GM18873 (cell line): ENCODE results near the gene LCMT1.
"Not testable (repeated sequence)": the region's sequence is repeated elsewhere in the genome, so short reads cannot be mapped to it uniquely, and the experiment has no call there.

Experiments
- ATAC-seq: cut with Tn5 transposase; IDR thresholded peaks from one replicate; pipeline ENCODE4 v1.9.1; 2021; ENCODE audit warnings: mild to moderate bottlenecking, moderate library complexity, moderate number of reproducible peaks; ENCODE audit not compliant: unreplicated experiment, low FRiP score

Gene LCMT1

DNA sequence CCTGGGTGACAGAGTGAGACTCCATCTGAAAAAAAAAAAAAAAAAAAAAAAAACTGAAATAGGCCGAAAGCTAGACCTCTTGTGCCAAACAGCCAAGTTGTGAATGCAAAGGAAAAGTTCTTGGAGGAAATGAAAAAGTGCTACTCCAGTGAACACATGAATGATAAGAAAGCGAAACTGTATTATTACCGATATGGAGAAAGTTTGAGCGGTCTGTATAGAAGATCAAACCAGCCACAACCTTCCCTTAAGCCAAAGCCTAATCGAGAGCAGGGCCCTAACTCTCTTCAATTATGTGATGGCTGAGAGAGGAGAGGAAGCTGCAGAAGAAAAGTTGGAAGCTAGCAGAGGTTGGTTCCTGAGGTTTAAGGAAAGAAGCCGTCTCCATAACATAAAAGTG, 69.7 kb downstream of the LCMT1 start:
- ATAC-seq, result not testable (repeated sequence)

DNA sequence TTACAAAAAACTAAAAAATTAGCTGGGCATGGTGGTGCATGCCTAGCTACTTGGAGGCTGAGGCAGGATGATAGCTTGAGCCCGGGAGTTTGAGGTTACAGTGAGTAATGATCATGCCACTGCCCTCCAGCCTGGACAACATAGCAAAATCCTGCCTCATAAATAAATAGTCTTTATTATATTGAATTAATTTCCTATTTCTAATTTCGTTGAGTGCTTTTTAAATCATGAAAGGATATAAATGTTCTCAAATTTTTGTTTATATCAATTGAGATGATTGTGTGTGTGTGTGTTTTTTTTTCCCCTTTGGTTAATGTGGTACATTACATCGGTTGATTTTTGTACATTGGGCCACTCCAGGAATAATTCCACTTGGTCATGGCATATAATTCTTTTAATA, 73.2 kb downstream of the LCMT1 start:
- no peak for ATAC-seq

DNA sequence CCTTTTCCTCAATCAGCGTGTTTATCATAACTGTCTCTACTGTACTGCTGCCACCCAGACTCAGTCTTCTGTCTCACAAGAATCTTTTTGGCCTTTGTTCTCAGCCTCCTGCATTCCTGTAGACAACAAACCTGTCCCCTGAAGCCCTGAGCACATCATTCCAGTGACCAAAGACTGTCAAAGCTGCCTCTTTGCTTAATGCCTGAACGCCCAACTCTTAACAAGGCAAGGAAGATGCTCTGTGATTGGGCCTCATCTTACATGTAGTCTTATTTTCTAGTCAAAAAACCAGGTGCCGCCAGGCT, 75.9 kb downstream of the LCMT1 start:
- no peak for ATAC-seq

DNA sequence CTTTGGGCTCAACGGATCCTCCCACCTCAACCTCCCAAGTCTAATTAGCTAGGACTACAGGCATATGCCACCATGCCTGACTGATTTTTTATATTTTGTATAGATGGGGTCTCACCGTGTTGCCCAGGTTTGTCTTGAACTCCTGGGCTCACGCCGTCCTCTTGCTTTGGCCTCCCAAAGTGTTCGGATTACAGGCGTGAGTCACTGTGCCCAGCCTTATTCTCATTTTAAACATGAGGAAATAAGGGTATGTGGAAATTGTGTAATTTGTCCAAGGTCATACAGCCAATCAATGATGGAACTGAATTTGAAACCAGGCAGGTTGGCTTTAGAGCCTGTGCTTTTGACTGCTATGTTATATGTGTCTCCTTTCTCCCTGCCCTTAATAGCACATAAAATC, 77.8 kb downstream of the LCMT1 start:
- ATAC-seq, result no peak

DNA sequence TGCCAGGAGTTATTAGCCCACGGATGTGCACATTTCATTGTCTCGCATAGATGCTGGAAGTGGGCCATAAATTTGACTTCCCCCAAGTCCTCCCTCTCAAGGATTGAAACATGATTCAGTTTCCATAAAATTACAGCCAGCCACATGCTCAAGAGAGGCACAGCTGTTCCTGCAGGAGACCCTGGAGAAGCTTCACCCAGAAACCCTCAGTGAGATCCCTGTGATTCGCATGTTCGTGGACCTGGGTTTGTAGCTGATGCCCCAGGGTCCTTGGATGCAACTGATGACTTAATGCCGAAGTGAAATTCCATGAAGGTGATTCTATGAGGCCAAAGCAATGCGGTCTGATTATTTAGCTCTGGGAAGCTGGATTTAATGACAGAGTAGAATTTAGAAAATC, 80.6 kb downstream of the LCMT1 start:
- ATAC-seq, result no peak

DNA sequence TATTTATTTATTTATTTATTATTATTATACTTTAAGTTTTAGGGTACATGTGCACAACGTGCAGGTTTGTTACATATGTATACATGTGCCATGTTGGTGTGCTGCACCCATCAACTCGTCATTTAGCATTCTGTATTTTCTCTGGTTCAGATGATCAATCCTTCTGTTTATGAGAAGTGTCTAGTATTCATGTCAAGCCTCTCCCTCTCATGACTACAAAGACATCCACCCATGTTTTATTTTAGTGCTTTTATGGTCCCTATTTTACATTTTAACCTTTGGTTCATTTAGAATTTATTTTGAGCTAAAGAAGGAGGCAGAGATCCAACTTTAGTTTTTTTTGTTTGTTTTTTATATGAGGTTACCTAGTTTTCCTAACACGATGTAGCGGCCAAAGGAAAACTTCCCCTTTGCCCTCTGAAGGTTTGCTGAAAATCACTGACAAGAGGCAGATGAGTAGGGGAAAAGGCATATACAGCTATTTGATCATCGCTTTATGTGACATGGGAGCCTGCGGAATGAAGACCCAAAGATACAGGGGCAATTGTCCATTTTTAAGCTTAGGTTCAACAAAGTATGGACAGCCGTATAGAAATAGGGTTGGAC, 82.8 kb downstream of the LCMT1 start:
- ATAC-seq, result no peak

DNA sequence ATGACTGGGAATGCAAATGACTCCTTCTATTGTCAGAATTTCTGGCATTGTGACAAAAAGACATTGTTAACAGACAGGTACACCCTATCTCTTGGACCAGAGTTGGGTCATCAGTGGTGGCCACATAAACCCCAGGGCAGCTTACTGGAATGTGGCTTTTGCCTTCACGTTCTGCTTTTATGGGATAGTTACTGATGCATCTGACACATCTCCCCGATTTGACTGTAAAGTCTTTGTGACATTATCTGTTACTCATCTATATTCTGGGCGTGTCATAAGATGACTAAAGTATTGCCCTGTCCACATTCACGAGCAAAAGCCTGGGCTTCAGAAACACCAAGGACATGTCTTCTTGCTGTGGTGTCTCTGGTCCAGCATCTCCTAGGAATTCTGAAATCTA, 86.5 kb downstream of the LCMT1 start:
- no peak for ATAC-seq

DNA sequence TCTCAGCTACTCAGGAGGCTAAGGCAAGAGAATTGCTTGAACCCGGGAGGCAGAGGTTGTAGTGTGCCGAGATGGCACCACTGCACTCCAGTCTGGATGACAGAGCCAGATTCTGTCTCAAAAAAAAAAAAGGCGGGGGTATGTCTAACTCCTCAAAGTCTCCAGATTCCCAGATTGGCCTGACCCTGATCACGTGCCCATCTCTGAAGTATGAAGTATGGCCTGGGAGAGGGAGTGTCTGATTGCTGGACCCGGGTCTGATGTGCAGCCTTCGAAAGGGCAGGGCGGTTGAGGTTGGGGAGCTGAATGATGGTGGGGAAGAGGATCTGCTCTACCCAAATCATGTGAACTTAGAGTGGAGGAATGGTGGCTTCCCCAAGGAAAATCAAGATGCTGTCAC, 87.9 kb downstream of the LCMT1 start:
- ATAC-seq, result no peak

DNA sequence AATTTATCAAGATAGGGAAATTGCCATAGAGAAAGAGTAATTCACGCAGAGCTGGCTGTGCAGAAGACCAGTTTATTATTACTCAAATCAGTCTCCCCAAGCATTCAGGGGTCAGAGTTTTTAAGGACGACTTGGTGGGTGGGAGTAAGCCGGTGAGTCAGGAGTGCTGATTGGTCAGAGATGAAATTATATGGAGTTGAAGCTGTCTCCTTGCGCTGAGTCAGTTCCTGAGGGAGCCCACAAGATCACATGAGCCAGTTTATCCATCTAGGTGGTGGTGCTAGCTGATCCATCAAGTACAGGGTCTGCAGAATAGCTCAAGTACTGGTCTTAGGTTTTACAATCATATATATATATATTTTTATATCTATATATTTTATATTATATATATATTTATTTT, 99.2 kb downstream of the LCMT1 start:
- no peak for ATAC-seq

DNA sequence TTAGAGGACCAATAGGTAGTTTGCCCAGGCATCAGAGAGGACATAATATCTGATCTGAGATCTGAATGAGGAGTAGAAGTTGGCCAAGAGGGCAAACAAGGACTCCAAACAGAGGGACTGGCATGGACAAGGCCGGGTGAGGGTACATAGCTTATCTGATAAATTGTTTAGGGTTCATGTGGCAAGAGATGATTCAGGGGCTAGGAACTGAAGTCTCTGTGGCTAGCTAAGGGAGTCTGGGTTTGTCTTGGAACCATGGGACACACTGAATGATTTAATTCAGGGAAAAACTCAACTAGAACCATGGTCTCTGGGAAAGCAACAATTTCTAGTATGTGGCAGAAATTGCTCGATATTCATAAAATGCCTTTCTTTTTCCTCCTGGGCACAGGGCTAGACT, 101.1 kb downstream of the LCMT1 start:
- ATAC-seq, result no peak

DNA sequence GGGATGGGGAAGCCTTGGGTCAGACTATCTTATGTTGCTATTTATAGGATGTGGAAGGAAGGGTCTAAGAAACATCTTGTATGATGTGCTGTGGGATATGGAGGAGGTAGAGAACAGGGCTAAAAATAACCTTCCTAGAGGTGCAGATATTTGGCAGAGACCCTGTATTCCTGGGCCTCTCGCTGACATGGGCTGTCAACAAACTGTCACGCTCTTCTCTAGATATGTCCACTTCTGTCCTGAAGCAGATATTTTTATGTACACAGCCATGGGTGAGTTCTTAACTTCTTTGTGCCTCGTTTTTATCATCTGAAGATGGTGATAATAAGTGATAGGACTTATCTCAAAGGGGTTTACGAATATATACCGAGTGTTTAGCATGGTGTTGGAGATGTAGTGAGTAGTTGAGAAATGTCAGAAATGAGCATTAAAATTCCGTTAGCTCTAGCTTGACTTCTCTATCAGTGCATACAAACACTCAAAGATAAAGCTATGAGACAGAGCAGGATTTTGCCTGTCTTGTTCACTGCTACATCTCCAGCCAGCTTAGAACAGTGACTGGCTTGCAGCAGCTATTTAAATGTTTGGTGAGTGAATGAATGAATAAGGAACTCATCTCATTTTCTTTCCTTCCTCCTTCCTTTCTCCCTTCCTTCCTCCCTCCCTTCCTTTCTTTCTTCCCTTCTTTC, 102.3 kb downstream of the LCMT1 start:
- no peak for ATAC-seq

DNA sequence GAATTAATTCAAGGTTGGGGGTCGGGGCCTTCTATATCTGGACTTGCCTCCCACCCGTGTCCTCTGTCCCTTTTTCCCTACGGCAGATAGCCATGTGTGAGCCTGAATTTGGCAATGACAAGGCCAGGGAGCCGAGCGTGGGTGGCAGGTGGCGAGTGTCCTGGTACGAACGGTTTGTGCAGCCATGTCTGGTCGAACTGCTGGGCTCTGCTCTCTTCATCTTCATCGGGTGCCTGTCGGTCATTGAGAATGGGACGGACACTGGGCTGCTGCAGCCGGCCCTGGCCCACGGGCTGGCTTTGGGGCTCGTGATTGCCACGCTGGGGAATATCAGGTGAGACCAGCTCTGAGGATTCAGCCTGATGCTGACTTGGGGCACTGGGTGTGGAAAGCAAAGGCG, 105.6 kb downstream of the LCMT1 start:
- ATAC-seq, result no peak

DNA sequence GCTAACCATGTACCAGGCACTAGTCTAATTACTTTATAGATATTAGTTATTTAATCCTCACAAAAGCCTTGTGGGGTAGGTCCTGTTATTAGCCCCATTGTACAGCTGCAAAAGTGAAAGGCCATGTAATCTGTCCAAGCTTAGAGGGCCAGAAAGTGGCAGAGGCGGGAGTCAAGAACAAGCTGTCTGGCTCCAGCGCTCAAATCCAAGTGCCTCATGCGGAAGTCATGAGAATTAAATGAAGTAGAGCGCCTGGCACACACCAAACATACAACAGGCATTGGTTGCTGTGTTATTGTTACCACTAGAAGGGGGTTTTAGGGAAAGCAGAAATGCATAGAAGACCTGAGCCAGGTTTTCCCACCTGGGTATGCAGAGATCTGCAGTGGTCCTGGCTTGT, 106.4 kb downstream of the LCMT1 start:
- no peak for ATAC-seq

DNA sequence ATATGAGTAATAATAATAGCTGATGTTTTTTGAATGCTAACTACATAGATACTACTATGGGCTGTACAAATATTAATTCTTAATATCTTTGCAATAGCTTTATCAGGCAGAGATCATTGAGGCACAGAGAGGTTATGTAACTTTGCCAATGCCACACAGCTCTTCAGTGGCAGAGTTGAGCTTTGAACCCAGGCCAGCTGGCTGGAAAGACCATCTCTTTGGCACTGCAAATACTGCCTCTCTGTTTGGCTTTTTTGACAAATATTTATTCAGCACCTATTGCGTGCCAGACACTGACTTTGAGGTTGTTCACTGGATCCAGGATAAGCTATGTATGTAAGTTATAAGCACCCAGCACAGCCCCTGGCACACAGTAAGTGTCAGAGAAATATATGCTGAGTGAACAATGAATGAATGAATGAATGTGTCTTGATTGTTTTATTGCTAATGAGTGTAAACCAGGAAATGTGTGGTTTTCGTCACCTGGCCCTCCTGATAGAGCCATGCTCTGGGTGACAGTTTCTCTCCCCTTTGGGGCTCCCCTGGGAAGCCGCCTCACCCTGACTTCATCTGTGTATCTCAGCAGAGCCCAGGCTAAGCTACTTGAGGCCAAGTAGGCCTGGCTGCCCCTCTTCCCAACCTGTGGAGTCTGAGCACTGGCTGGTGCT, 107.7 kb downstream of the LCMT1 start:
- no peak for ATAC-seq

DNA sequence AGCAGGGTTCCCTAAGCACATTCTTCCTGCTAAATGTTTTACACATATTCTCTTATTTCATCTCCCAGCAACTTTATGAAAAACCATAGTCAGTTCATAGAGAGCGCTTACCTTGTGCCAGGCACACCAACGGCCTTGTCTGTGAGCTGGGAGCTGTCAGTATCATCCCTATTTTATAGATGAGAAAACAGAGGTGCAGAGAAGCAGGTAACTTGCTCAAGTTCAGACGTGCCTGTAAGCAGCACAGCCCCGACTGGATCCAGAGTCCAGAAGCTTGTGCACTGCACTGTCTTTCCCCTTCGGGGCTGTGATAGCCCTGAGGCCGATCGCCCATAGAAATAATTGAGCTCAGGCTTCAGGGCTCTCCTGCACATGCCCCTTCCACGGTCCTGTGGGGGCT, 111.4 kb downstream of the LCMT1 start:
- no peak for ATAC-seq

DNA sequence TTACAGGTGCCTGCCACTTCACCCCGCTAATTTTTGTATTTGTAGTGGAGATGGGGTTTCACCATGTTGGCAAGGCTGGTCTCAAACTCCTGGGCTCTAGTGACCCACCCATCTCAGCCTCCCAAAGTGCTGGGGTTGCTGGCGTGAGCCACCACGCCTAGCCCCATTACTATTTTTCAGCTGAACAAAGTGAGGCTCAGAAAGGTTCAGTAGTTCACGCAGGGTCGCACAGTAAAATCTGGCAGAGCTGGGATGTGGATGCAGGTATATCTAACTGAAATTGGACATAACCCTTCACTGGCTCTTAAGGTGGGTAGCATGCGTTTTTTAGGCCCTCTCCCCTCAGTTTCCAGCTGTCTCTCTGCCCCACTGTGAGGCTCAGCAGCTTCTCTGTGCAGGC, 112.4 kb downstream of the LCMT1 start:
- no peak for ATAC-seq

DNA sequence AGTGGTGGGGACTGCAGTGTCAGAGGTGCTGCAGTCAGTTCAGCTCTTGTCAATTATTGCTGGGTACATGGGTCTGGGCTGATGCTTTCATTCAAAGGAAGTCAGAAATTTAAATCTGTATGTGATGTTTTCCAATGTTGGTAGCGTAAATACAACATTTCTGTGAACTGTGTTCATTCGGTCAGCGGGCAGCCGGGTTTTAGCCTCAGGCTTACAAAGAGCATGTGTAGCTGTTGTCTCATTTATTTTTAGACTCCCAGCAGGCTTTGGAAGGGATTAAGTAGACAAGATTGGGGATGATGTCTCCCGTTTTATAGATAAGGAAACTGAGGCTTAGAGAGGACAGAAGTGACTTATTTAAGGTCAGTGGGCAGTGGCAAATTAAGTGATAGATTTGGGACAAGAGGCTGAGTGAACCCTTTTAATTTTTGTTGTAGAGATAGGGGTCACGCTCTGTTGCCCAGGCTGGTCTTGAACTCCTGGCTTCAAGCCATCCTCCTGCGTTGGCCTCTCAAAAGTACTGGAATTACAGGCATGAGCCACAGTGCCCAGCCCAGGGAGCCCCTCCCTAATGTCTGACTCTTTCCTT, 113.3 kb downstream of the LCMT1 start:
- no peak for ATAC-seq
